Measurements from ENCODE around the gene SLC6A6.

The SLC6A6 gene

DNA sequence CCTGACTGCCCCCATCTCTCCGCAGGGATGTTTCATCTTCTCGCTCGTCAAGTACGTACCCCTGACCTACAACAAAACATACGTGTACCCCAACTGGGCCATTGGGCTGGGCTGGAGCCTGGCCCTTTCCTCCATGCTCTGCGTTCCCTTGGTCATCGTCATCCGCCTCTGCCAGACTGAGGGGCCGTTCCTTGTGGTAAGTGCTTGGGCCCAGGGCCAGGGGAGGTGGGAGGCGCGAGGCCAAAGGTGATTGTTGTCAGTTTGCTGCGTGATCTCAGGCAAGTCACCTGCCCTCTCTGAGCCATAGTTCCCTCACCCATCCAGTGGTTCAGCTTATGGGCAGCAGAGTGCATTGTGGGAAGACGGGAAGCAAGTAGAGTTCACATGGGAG, 79.2 kb downstream of the SLC6A6 start:
- no peak overlapping the region for H3K9ac ChIP-seq (ENCODE audit: low read depth in 1 of 2, low read length in 2 of 2)
- no peaks in the 10 kb centered on the region for H3K27me3 ChIP-seq (ENCODE audit: control insufficient read depth in 2 of 2, insufficient read depth in 2 of 2, low read length in 2 of 2)
- H3K36me3 ChIP-seq (ENCODE audit: control insufficient read depth in 2 of 2, insufficient read depth in 2 of 2, low read length in 2 of 2): peaks cover 4 to 22% of the 10 kb centered on the region in 2 donors
- H3K4me3 ChIP-seq (ENCODE audit: low read length in 2 of 2): no peak overlapping the region
- H3K9me3 ChIP-seq (ENCODE audit: control insufficient read depth in 2 of 2, low read length in 2 of 2): no peaks in the 10 kb centered on the region
- H3K4me1 ChIP-seq (ENCODE audit: control insufficient read depth in 2 of 2, insufficient read depth in 2 of 2, low read length in 2 of 2): no peaks in the 10 kb centered on the region
- no peak overlapping the region for H3K27ac ChIP-seq (ENCODE audit: low read depth in 2 of 2, low read length in 2 of 2)

DNA sequence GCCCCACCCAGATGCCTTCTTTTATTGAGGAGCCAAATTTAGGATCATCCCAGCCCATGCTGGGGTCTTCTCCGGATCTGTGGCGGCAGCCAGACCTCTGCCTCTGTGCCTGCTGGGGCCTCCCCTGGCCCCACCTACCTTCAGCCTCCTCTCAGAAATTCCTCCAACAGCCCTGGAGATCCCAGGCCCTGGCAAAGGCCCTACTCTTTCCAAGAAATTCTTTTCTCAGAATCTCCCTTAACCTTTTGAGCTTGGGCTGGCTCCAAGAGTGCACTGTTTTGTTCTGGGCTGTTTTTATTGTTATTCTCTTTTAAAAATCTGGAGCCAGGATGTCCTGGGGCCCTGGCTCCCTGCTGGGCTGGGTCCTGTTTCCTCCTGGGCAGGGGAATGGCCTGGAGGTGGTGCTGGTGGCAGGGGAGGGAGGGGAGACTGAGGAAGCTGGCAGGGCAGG, 79.9 kb downstream of the SLC6A6 start:
- Histone ChIP-seq H3K27ac (ENCODE audit: low read depth in 2 of 2, low read length in 2 of 2) (no peak overlapping the region), H3K4me3 (ENCODE audit: low read length in 2 of 2) (no peak overlapping the region), H3K36me3 (ENCODE audit: control insufficient read depth in 2 of 2, insufficient read depth in 2 of 2, low read length in 2 of 2) (peaks cover 4 to 16% of the 10 kb centered on the region in 2 donors), H3K9ac (ENCODE audit: low read depth in 1 of 2, low read length in 2 of 2) (no peak overlapping the region), H3K4me1 (ENCODE audit: control insufficient read depth in 2 of 2, insufficient read depth in 2 of 2, low read length in 2 of 2) (no peaks in the 10 kb centered on the region), H3K9me3 (ENCODE audit: control insufficient read depth in 2 of 2, low read length in 2 of 2) (no peaks in the 10 kb centered on the region), H3K27me3 (ENCODE audit: control insufficient read depth in 2 of 2, insufficient read depth in 2 of 2, low read length in 2 of 2) (no peaks in the 10 kb centered on the region)

DNA sequence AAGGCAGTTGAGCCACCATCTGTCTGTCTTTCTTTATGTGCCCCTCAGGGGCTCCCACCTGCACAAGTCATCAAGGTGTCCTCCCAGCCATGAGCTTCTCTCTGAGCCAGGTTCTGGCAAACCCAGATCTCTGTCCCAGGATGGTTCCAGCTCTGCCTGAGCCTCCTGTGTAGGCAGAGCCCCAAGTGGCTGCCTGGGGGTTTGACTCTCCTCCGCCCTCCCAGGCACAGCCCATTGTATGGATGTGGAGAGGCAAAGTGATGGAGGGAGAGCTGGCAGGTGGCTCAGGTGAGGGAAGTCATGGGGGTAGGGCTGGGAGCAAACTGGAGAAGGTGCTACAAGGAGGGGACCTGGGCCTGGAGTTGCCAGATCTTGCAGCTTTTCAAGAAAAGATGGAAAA, 80.9 kb downstream of the SLC6A6 start:
- Histone ChIP-seq H3K27ac (ENCODE audit: low read depth in 2 of 2, low read length in 2 of 2) (no peak overlapping the region), H3K4me3 (ENCODE audit: low read length in 2 of 2) (no peak overlapping the region), H3K27me3 (ENCODE audit: control insufficient read depth in 2 of 2, insufficient read depth in 2 of 2, low read length in 2 of 2) (no peaks in the 10 kb centered on the region), H3K36me3 (ENCODE audit: control insufficient read depth in 2 of 2, insufficient read depth in 2 of 2, low read length in 2 of 2) (peaks cover 4 to 10% of the 10 kb centered on the region in 2 donors), H3K9ac (ENCODE audit: low read depth in 1 of 2, low read length in 2 of 2) (no peak overlapping the region), H3K9me3 (ENCODE audit: control insufficient read depth in 2 of 2, low read length in 2 of 2) (no peaks in the 10 kb centered on the region), H3K4me1 (ENCODE audit: control insufficient read depth in 2 of 2, insufficient read depth in 2 of 2, low read length in 2 of 2) (no peaks in the 10 kb centered on the region)

DNA sequence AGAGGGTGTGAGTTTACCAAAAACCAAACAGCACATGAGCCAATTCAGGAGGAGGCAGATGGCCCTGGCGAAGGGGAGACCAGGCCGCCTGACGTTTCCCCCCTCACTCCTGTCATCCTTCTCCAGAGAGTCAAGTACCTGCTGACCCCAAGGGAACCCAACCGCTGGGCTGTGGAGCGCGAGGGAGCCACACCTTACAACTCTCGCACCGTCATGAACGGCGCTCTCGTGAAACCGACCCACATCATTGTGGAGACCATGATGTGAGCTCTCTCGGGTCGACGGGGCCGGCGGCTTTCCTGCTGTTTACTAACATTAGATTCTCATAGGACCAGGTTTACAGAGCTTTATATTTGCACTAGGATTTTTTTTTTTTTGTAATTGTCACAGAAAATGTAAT, 82.3 kb downstream of the SLC6A6 start:
- Histone ChIP-seq H3K36me3 (ENCODE audit: control insufficient read depth in 2 of 2, insufficient read depth in 2 of 2, low read length in 2 of 2) (peaks cover 4 to 10% of the 10 kb centered on the region in 2 donors), H3K4me1 (ENCODE audit: control insufficient read depth in 2 of 2, insufficient read depth in 2 of 2, low read length in 2 of 2) (no peaks in the 10 kb centered on the region), H3K27ac (ENCODE audit: low read depth in 2 of 2, low read length in 2 of 2) (no peak overlapping the region), H3K9me3 (ENCODE audit: control insufficient read depth in 2 of 2, low read length in 2 of 2) (no peaks in the 10 kb centered on the region), H3K9ac (ENCODE audit: low read depth in 1 of 2, low read length in 2 of 2) (no peak overlapping the region), H3K4me3 (ENCODE audit: low read length in 2 of 2) (no peak overlapping the region), H3K27me3 (ENCODE audit: control insufficient read depth in 2 of 2, insufficient read depth in 2 of 2, low read length in 2 of 2) (no peaks in the 10 kb centered on the region)

DNA sequence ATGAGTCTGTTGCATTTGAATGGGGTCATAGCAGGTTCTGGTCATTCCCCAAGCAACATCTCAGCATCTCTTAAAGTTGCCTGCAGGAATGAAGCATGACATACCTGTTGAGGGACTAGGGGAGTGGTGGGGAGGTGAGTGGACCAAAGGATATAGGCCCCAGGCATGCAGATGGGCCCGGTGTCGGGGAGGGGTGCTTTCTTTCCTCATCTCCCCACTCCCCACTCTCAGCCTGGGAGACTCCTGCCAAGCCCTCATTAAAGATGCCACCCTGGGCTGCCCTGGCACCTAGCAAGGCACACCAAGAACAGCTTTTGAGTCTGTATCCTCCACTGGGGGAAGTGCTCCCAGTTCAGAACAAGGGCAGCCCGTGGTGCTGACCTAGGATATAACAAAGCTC, 83.6 kb downstream of the SLC6A6 start:
- no peak overlapping the region for H3K9ac ChIP-seq (ENCODE audit: low read depth in 1 of 2, low read length in 2 of 2)
- no peak overlapping the region for H3K27ac ChIP-seq (ENCODE audit: low read depth in 2 of 2, low read length in 2 of 2)
- no peak overlapping the region for H3K4me3 ChIP-seq (ENCODE audit: low read length in 2 of 2)
- H3K36me3 ChIP-seq (ENCODE audit: control insufficient read depth in 2 of 2, insufficient read depth in 2 of 2, low read length in 2 of 2): peaks cover under 1 to 7% of the 10 kb centered on the region in 2 donors
- no peaks in the 10 kb centered on the region for H3K4me1 ChIP-seq (ENCODE audit: control insufficient read depth in 2 of 2, insufficient read depth in 2 of 2, low read length in 2 of 2)
- no peaks in the 10 kb centered on the region for H3K27me3 ChIP-seq (ENCODE audit: control insufficient read depth in 2 of 2, insufficient read depth in 2 of 2, low read length in 2 of 2)
- no peaks in the 10 kb centered on the region for H3K9me3 ChIP-seq (ENCODE audit: control insufficient read depth in 2 of 2, low read length in 2 of 2)

DNA sequence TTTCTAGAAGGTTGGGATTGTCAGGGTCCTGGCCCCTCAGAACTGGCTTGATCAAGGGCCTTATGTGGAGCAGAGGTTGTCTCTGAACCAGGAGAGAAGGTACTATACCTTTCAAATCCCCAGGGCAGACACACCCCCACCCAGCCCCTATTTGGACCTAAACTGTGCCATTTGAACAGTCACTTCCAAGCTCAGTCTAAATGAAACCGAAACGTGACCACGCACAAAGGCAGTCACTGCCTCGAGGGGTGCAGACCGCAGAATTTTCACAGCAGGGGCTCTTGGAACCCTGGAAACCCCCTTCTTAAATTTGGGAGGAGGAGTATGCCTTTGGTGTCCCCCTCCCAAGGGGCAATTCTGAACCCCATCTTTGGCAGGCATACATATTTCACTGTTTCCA, 84.1 kb downstream of the SLC6A6 start:
- Histone ChIP-seq H3K9me3 (ENCODE audit: control insufficient read depth in 2 of 2, low read length in 2 of 2) (no peaks in the 10 kb centered on the region), H3K36me3 (ENCODE audit: control insufficient read depth in 2 of 2, insufficient read depth in 2 of 2, low read length in 2 of 2) (peaks cover 0 to 6% of the 10 kb centered on the region in 2 donors), H3K27ac (ENCODE audit: low read depth in 2 of 2, low read length in 2 of 2) (no peak overlapping the region), H3K9ac (ENCODE audit: low read depth in 1 of 2, low read length in 2 of 2) (no peak overlapping the region), H3K27me3 (ENCODE audit: control insufficient read depth in 2 of 2, insufficient read depth in 2 of 2, low read length in 2 of 2) (no peaks in the 10 kb centered on the region), H3K4me3 (ENCODE audit: low read length in 2 of 2) (no peak overlapping the region), H3K4me1 (ENCODE audit: control insufficient read depth in 2 of 2, insufficient read depth in 2 of 2, low read length in 2 of 2) (no peaks in the 10 kb centered on the region)

DNA sequence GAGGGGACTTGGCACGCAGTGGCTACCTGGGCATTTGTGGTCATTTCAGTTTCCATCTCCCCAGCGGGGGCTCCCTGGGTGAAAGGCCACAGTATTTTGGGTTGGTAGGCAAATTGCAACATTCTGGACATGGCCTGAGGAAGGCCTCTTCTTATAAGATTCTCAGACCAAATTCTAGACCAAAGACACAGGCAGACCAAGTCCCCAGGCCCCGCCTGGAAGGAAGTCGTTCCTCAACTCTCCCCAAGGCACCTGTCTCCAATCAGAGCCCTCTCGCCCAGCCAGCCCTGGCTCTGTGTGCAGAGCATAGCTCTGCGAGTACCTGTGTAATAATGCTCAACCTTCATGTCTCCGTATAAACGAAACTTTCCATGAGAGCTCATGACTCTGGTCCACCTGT, 84.7 kb downstream of the SLC6A6 start:
- H3K4me3 ChIP-seq (ENCODE audit: low read length in 2 of 2): no peak overlapping the region
- H3K27ac ChIP-seq (ENCODE audit: low read depth in 2 of 2, low read length in 2 of 2): no peak overlapping the region
- peaks cover 0 to 6% of the 10 kb centered on the region in 2 donors for H3K36me3 ChIP-seq (ENCODE audit: control insufficient read depth in 2 of 2, insufficient read depth in 2 of 2, low read length in 2 of 2)
- H3K9me3 ChIP-seq (ENCODE audit: control insufficient read depth in 2 of 2, low read length in 2 of 2): no peaks in the 10 kb centered on the region
- H3K9ac ChIP-seq (ENCODE audit: low read depth in 1 of 2, low read length in 2 of 2): no peak overlapping the region
- no peaks in the 10 kb centered on the region for H3K27me3 ChIP-seq (ENCODE audit: control insufficient read depth in 2 of 2, insufficient read depth in 2 of 2, low read length in 2 of 2)
- no peaks in the 10 kb centered on the region for H3K4me1 ChIP-seq (ENCODE audit: control insufficient read depth in 2 of 2, insufficient read depth in 2 of 2, low read length in 2 of 2)

DNA sequence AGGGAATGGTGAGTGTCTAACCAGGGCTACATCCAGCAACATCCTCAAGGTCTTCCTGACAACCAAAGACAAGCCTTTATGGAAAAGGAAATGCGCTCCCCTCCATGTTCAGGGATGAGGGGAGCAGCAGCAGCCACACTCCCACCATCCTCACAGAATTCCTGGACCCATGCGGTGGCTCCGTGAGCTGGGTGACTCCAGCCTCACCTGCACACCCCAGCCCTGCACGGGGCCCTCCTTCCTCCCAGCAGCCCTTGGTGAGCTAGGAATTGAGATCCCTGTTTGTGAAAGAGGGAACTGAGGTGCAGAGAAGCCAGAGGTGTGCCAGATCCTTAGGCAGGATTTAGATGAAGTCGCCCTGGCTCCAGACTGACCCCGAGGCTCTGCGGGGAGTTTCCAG, 85.4 kb downstream of the SLC6A6 start:
- H3K9ac ChIP-seq (ENCODE audit: low read depth in 1 of 2, low read length in 2 of 2): no peak overlapping the region
- H3K36me3 ChIP-seq (ENCODE audit: control insufficient read depth in 2 of 2, insufficient read depth in 2 of 2, low read length in 2 of 2): peaks cover 0 to 6% of the 10 kb centered on the region in 2 donors

DNA sequence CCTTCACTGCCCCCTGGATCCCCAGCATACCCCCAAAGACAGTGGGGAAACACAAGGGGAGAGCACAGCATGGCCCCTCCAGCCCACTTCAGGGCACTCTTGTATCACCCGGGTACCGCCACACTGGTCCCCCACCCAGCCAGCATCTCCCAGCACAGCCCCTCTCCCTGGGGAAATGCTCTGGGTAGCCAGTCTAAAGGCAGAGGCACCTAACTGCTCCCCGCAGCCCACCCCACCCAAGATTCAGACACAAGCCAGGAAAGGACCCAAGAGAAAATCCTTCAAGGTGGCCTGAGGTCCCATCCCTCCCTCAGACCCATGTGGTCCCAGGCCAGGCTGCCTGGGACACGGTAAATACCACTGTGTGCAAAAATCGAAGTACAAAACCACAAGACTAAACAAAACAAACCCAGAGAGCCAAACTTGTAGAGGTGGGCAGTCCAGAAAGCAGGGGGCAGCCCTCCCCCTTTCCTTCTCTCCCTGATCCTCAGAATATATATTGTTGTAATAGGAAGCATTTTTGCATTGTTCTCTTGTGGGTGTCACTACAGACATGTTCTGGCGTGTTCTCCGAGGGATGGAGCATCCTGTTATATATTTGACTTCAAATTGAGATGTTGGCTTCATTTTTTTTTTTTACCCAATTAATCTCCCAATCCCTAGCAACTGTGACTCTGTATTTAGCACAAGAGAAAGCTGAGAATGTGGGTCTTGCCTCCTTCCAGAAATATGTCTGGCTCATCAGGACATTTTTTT, 86.1 kb downstream of the SLC6A6 start:
- H3K4me1 ChIP-seq (ENCODE audit: control insufficient read depth in 2 of 2, insufficient read depth in 2 of 2, low read length in 2 of 2): no peaks in the 10 kb centered on the region
- no peaks in the 10 kb centered on the region for H3K9me3 ChIP-seq (ENCODE audit: control insufficient read depth in 2 of 2, low read length in 2 of 2)
- no peaks in the 10 kb centered on the region for H3K27me3 ChIP-seq (ENCODE audit: control insufficient read depth in 2 of 2, insufficient read depth in 2 of 2, low read length in 2 of 2)
- H3K4me3 ChIP-seq (ENCODE audit: low read length in 2 of 2): no peak overlapping the region
- no peak overlapping the region for H3K9ac ChIP-seq (ENCODE audit: low read depth in 1 of 2, low read length in 2 of 2)
- peaks cover 0 to 6% of the 10 kb centered on the region in 2 donors for H3K36me3 ChIP-seq (ENCODE audit: control insufficient read depth in 2 of 2, insufficient read depth in 2 of 2, low read length in 2 of 2)
- no peak overlapping the region for H3K27ac ChIP-seq (ENCODE audit: low read depth in 2 of 2, low read length in 2 of 2)

More for the DNA sequence above, 85.4 kb downstream of the SLC6A6 start:
- Histone ChIP-seq H3K27me3 (ENCODE audit: control insufficient read depth in 2 of 2, insufficient read depth in 2 of 2, low read length in 2 of 2) (no peaks in the 10 kb centered on the region), H3K4me3 (ENCODE audit: low read length in 2 of 2) (no peak overlapping the region), H3K27ac (ENCODE audit: low read depth in 2 of 2, low read length in 2 of 2) (no peak overlapping the region), H3K9me3 (ENCODE audit: control insufficient read depth in 2 of 2, low read length in 2 of 2) (no peaks in the 10 kb centered on the region), H3K4me1 (ENCODE audit: control insufficient read depth in 2 of 2, insufficient read depth in 2 of 2, low read length in 2 of 2) (no peaks in the 10 kb centered on the region)

DNA sequence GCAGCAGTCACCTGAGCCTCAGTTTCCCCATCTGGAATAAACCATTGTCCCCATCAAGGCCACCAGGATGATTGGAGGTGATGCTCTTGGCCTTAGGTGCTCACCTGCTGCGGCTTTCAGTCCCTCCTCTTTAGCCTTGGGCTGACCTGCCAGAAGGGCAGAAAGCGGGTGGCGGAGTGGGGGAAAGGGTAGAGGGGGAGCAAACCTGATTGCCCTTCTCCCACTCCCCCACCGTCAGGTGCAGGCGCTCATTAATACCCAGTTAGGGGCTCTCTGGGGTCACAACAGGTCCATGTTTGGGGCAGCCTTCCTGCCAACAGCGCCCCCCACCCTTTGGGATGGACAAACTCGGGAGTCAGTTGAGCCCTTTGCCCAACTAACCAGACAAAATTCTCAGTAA, 87.2 kb downstream of the SLC6A6 start:
- H3K27ac ChIP-seq (ENCODE audit: low read depth in 2 of 2, low read length in 2 of 2): no peak overlapping the region
- no peak overlapping the region for H3K4me3 ChIP-seq (ENCODE audit: low read length in 2 of 2)
- H3K9ac ChIP-seq (ENCODE audit: low read depth in 1 of 2, low read length in 2 of 2): no peak overlapping the region
- H3K27me3 ChIP-seq (ENCODE audit: control insufficient read depth in 2 of 2, insufficient read depth in 2 of 2, low read length in 2 of 2): no peaks in the 10 kb centered on the region
- H3K4me1 ChIP-seq (ENCODE audit: control insufficient read depth in 2 of 2, insufficient read depth in 2 of 2, low read length in 2 of 2): no peaks in the 10 kb centered on the region
- no peaks in the 10 kb centered on the region for H3K9me3 ChIP-seq (ENCODE audit: control insufficient read depth in 2 of 2, low read length in 2 of 2)
- peaks cover 0 to 2% of the 10 kb centered on the region in 2 donors for H3K36me3 ChIP-seq (ENCODE audit: control insufficient read depth in 2 of 2, insufficient read depth in 2 of 2, low read length in 2 of 2)
